Nephron (organoid): ENCODE results near the gene PKIB.

Experiments
- H3K27ac Mint-ChIP-seq, 3 experiments: 2 replicates each; pipeline ENCODE4 v1.8.0; 2020; ENCODE audit warnings: mixed read lengths in 3 of 3, mild to moderate bottlenecking in 2 of 3, moderate library complexity in 1 of 3
- H3K27me3 Mint-ChIP-seq: 2 replicates; pipeline ENCODE4 v1.8.0; 2021; ENCODE audit warnings: low read depth, mild to moderate bottlenecking, moderate library complexity, mixed read lengths
- H3K36me3 Mint-ChIP-seq: 2 replicates; pipeline ENCODE4 v1.8.0; 2020; ENCODE audit warnings: low read depth, mixed read lengths
- H3K4me1 Mint-ChIP-seq: 2 replicates; pipeline ENCODE4 v1.8.0; 2020; ENCODE audit warnings: mixed read lengths
- H3K4me3 Mint-ChIP-seq, 3 experiments: 2 replicates each; pipeline ENCODE4 v1.8.0; 2020; ENCODE audit warnings: mild to moderate bottlenecking in 3 of 3, mixed read lengths in 3 of 3, moderate library complexity in 2 of 3
- H3K9me3 Mint-ChIP-seq: 2 replicates; pipeline ENCODE4 v1.8.0; 2020; ENCODE audit warnings: mixed read lengths
- TF ChIP-seq, protein P1 (sequence below), 3 experiments: fragments of 200-600 bp; sonication (generic); IDR thresholded peaks; one replicate each; pipeline ENCODE4 v1.5.0; 2021; ENCODE audit warnings: antibody characterized with exemption in 3 of 3; ENCODE audit not compliant: unreplicated experiment in 3 of 3

Gene PKIB

DNA sequence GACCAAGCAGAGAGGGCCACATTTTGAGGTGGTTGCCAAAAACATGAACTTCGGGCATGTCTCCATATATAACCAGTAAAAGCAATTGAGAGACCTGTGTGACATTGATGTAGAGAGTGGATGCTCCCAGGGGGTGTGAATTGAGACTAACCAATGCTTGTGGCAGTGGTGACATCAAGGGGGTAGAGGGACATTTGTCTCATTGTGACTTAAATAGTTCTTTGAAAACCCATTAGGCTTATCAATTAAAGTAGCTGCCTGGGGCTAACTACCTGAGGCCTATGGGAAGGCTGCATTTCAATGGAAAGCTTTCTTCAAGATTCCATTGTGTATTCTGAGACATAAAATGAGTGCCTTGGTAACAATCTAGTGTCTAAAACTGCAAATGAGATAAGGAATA, 87.3 kb downstream of the PKIB start:
- Mint-ChIP-seq H3K4me1 (peaks cover 7% of the 10 kb centered on the region), H3K9me3 (no peaks in the 10 kb centered on the region), H3K27me3 (no peaks in the 10 kb centered on the region), H3K4me3 (no peak overlapping the region), H3K27ac (no peak overlapping the region), H3K36me3 (no peaks in the 10 kb centered on the region)
- TF ChIP-seq, protein P1, sequence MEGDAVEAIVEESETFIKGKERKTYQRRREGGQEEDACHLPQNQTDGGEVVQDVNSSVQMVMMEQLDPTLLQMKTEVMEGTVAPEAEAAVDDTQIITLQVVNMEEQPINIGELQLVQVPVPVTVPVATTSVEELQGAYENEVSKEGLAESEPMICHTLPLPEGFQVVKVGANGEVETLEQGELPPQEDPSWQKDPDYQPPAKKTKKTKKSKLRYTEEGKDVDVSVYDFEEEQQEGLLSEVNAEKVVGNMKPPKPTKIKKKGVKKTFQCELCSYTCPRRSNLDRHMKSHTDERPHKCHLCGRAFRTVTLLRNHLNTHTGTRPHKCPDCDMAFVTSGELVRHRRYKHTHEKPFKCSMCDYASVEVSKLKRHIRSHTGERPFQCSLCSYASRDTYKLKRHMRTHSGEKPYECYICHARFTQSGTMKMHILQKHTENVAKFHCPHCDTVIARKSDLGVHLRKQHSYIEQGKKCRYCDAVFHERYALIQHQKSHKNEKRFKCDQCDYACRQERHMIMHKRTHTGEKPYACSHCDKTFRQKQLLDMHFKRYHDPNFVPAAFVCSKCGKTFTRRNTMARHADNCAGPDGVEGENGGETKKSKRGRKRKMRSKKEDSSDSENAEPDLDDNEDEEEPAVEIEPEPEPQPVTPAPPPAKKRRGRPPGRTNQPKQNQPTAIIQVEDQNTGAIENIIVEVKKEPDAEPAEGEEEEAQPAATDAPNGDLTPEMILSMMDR (IDR thresholded peaks at IDR 0.05; ENCODE audit: unreplicated experiment in 3 of 3): no peak

DNA sequence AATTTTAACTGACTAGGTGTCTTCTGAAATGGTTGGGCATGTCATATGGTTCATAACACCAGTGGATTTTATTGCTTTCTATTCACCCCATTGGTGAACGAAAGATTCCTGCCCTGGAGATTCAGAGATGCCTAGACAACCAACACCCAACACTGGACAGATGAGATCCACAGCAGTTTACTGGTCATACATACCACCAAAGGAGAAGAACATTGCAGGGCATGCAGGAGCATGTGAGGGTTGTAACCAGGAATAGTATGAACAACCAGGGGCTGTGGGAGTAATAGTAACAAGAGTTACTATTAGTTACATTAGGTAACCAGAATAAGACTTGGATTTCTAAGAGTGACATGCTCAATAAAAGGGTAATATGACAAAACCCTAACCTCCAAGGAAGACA, 91.5 kb downstream of the PKIB start:
- Mint-ChIP-seq H3K27me3 (no peaks in the 10 kb centered on the region), H3K4me1 (no peaks in the 10 kb centered on the region), H3K9me3 (no peaks in the 10 kb centered on the region), H3K27ac (no peak overlapping the region), H3K4me3 (no peak overlapping the region), H3K36me3 (no peaks in the 10 kb centered on the region)
- TF ChIP-seq, protein P1 (IDR thresholded peaks at IDR 0.05; ENCODE audit: unreplicated experiment in 3 of 3): no peak

DNA sequence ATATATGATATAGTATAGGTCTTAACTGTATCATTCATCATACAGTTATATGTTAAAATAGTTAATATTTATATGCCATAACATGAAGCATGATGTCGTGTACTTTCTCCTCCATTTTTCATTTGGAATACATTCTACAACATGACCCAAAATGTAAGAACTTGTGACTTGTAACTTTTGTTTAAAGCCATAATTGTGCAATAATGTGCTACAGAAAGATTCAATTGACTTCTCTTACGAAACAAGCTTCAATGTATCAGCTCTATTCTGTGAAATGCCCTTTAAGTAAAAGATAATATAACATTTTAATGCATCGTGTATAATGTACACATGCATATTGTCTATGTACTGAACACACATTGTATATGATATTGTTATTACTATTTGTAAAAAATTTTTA, 92.6 kb downstream of the PKIB start:
- Mint-ChIP-seq H3K27me3 (no peaks in the 10 kb centered on the region), H3K36me3 (no peaks in the 10 kb centered on the region), H3K4me3 (no peak overlapping the region), H3K9me3 (no peaks in the 10 kb centered on the region), H3K4me1 (no peaks in the 10 kb centered on the region), H3K27ac (no peak overlapping the region)
- TF ChIP-seq, protein P1 (IDR thresholded peaks at IDR 0.05; ENCODE audit: unreplicated experiment in 3 of 3): no peak

DNA sequence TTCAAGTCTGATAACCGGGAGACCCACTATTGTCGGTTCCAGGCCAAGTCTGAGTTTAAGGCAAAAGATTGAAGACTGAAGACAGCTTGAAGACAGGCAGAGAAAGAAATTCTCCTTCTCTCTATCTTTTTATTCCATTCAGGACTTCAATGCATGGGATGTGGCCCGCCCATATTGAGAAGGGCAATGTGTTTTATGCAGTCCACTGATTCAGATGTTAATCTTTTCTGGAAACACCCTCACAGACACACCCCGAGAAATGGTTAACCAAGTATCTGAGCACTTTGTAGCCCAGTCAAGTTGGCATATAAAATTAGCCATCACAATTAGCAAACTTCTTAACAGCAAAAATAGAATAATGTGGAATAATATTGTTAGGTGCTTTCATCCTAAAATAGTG, 93.9 kb downstream of the PKIB start:
- Mint-ChIP-seq H3K36me3 (no peaks in the 10 kb centered on the region), H3K4me3 (no peak overlapping the region), H3K9me3 (no peaks in the 10 kb centered on the region), H3K27ac (no peak overlapping the region), H3K4me1 (no peaks in the 10 kb centered on the region), H3K27me3 (no peaks in the 10 kb centered on the region)
- TF ChIP-seq, protein P1 (IDR thresholded peaks at IDR 0.05; ENCODE audit: unreplicated experiment in 3 of 3): no peak

DNA sequence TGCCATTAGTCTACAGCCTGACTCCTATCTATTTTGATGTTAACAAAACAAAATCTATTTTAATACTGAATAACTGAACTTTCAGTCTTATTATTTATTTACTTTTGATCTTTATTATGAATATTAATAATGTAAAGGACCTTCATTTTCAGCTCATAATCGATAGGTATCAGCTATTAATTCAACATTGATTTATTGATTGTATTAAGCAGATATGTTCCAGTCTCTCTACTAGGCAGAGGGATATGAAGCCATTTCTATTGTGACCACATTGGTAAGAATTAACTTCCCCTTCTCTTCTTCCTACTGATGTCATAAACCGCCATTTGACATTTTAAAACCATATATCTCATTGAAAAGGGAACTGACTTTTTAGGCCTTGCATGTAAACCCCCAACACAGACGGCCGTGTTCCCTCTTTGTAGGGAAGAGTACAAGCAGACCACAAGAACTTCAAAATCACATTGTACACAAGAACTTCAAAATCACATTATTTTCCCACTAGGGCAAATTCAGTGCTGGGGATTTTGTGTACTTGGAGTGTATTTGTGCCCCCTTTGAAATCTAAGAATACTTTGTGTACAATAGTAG, 99.8 kb downstream of the PKIB start:
- Mint-ChIP-seq H3K4me1 (peaks cover 4% of the 10 kb centered on the region), H3K36me3 (no peaks in the 10 kb centered on the region), H3K9me3 (no peaks in the 10 kb centered on the region), H3K27ac (no peak overlapping the region), H3K27me3 (no peaks in the 10 kb centered on the region), H3K4me3 (no peak overlapping the region)
- TF ChIP-seq, protein P1 (IDR thresholded peaks at IDR 0.05; ENCODE audit: unreplicated experiment in 3 of 3): no peak

DNA sequence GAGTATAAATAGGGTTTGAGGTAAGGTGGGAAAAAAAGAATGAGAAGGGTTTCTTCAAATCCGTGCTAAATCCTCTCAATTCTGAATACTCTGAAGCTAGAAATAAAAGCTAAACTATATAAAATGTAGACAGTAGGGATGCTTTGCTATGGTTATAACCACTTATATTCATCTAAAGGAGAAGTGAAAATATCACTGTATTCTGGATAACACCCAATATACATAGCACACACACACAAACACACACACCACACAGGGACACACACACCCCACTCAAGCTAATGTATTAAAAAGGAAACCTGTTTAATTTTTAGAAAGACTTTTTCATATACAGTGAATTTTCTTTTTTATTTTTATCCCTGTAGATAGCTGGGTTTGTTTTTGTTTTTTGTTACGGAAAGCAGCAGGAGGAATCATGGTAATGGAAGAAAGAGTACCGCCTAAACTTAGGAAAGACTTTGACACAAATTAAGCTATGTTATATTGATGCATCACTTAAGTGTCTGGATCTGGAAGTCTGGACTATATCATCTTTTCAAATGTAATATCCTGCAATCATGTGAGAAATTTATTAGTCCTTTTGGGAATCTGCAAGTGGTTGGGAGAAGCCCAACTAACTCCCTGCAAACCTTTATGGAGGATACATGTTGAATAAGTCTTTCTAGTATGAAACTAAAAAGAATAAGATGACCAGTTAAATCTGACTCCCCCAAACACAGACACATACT, 100.9 kb downstream of the PKIB start:
- no peak overlapping the region for H3K4me3 Mint-ChIP-seq
- TF ChIP-seq, protein P1 (IDR thresholded peaks at IDR 0.05; ENCODE audit: unreplicated experiment in 3 of 3): no peak
- H3K9me3 Mint-ChIP-seq: no peaks in the 10 kb centered on the region
- no peak overlapping the region for H3K27ac Mint-ChIP-seq
- H3K36me3 Mint-ChIP-seq: no peaks in the 10 kb centered on the region
- H3K4me1 Mint-ChIP-seq: peaks cover 4% of the 10 kb centered on the region
- H3K27me3 Mint-ChIP-seq: no peaks in the 10 kb centered on the region
